HepG2 (cell line): ENCODE data around the gene ARL5B. TPM values are rescaled to one million over a fixed set of nuclear protein-coding genes. Genes with fewer than 3 reads are reported as not detected.
A peak's percentile ranks its signal among the peaks of the same experiment; 100 is the strongest.
"Not testable (repeated sequence)": the region's sequence is repeated elsewhere in the genome, so short reads cannot be mapped to it uniquely, and the experiment has no call there.

Experiments
- AHR ChIP-seq: IDR thresholded peaks from 2 replicates; pipeline ENCODE4 v1.6.1; 2018; ENCODE audit warnings: missing genetic modification reagents, missing compliant biosample characterization
- CREM ChIP-seq, 2 experiments: sonication (generic) in 1 of 2; formaldehyde crosslinking in 1 of 2; IDR thresholded peaks; 2 replicates each; pipeline versions ENCODE4 v1.4.0 to v1.6.1; 2016 to 2020; ENCODE audit warnings: antibody characterized with exemption in 1 of 2, mild to moderate bottlenecking in 1 of 2, missing genetic modification reagents in 1 of 2
- FOXJ3 ChIP-seq: sonication (generic); formaldehyde crosslinking; IDR thresholded peaks from 2 replicates; pipeline ENCODE4 v1.4.0; 2020; ENCODE audit warnings: missing genetic modification reagents, mild to moderate bottlenecking, borderline replicate concordance
- FOXP1 ChIP-seq, 2 experiments: fragments of 450-650 bp in 1 of 2; IDR thresholded peaks; 2 replicates each; pipeline ENCODE4 v1.6.1; 2017 to 2018; ENCODE audit warnings: antibody characterized with exemption in 1 of 2
- HIVEP1 ChIP-seq: sonication (generic); formaldehyde crosslinking; IDR thresholded peaks from 2 replicates; pipeline ENCODE4 v1.4.0; 2020; ENCODE audit warnings: mild to moderate bottlenecking, missing genetic modification reagents
- HNF4A ChIP-seq: sonication (generic); formaldehyde crosslinking; IDR thresholded peaks from 2 replicates; pipeline ENCODE4 v1.4.0; 2020; ENCODE audit warnings: missing genetic modification reagents
- KLF12 ChIP-seq: sonication (generic); formaldehyde crosslinking; IDR thresholded peaks from 2 replicates; pipeline ENCODE4 v1.4.0; 2020; ENCODE audit warnings: missing genetic modification reagents, borderline replicate concordance
- KMT2B ChIP-seq: IDR thresholded peaks from 2 replicates; pipeline ENCODE4 v1.6.1; 2016; ENCODE audit warnings: missing genetic modification reagents, missing compliant biosample characterization
- PHF5A ChIP-seq: IDR thresholded peaks from one replicate; pipeline ENCODE4 v1.6.1; 2018; ENCODE audit warnings: low read depth, missing genetic modification reagents; ENCODE audit not compliant: unreplicated experiment
- RXRA ChIP-seq: sonication (generic); formaldehyde crosslinking; IDR thresholded peaks from 2 replicates; pipeline ENCODE4 v1.5.1; 2020; ENCODE audit warnings: missing genetic modification reagents
- SALL1 ChIP-seq: sonication (generic); formaldehyde crosslinking; IDR thresholded peaks from 2 replicates; pipeline ENCODE4 v1.8.0; 2022; ENCODE audit warnings: mild to moderate bottlenecking, missing genetic modification reagents
- SAP130 ChIP-seq: IDR thresholded peaks from 2 replicates; pipeline ENCODE4 v1.6.1; 2016; ENCODE audit warnings: low read depth
- SOX5 ChIP-seq: IDR thresholded peaks from 2 replicates; pipeline ENCODE4 v1.6.1; 2016; ENCODE audit warnings: borderline replicate concordance
- TAF1 ChIP-seq: sonication (generic); formaldehyde crosslinking; IDR thresholded peaks from 2 replicates; pipeline ENCODE4 v1.4.0; 2020; ENCODE audit warnings: missing genetic modification reagents
- TBX2 ChIP-seq: sonication (generic); formaldehyde crosslinking; IDR thresholded peaks from 2 replicates; pipeline ENCODE4 v1.5.0; 2020; ENCODE audit warnings: missing genetic modification reagents, mild to moderate bottlenecking, borderline replicate concordance
- ZMYM4 ChIP-seq: sonication (generic); formaldehyde crosslinking; IDR thresholded peaks from 2 replicates; pipeline ENCODE4 v1.8.1; 2023; ENCODE audit warnings: mild to moderate bottlenecking, missing genetic modification reagents
- ZNF350 ChIP-seq: sonication (generic); formaldehyde crosslinking; IDR thresholded peaks from 2 replicates; pipeline ENCODE4 v1.4.0; 2020; ENCODE audit warnings: mild to moderate bottlenecking, low read depth, missing genetic modification reagents, borderline replicate concordance
- polyA plus RNA-seq, 8 experiments: library from polyadenylated mRNA; depleted of rRNA in 3 of 8; stranded (reverse) in 7 of 8; unstranded in 1 of 8; fragments of >200 nt; fragmentation: Illumina TruSeq in 4 of 8; extraction: Trizol in 4 of 8; gene quantifications; 2 replicates each; pipeline versions ENCODE4 v1.2.1 to v1.2.3, GENCODE V29; 2011 to 2016; ENCODE audit warnings: low read depth in 4 of 8, missing spikeins in 1 of 8, mixed read lengths in 1 of 8; ENCODE audit not compliant: insufficient read depth in 1 of 8
- total RNA-seq, 5 experiments: library from RNA; depleted of rRNA; stranded (reverse); fragments of >200 nt; fragmentation: Illumina TruSeq; extraction: Trizol; gene quantifications; 2 replicates each; pipeline ENCODE4 v1.2.3, GENCODE V29; 2016; ENCODE audit warnings: low read depth in 1 of 5
- TF ChIP-seq, protein P1 (sequence below): sonication (generic); formaldehyde crosslinking; IDR thresholded peaks from 2 replicates; pipeline ENCODE4 v1.4.0; 2020; ENCODE audit warnings: missing genetic modification reagents
- TF ChIP-seq, protein P2 (sequence below): sonication (generic); formaldehyde crosslinking; IDR thresholded peaks from 2 replicates; pipeline ENCODE4 v1.5.1; 2020; ENCODE audit warnings: mild to moderate bottlenecking, moderate library complexity, missing genetic modification reagents
- TF ChIP-seq, protein P3 (sequence below): sonication (generic); formaldehyde crosslinking; IDR thresholded peaks from 2 replicates; pipeline ENCODE4 v1.4.0; 2020; ENCODE audit warnings: missing genetic modification reagents, borderline replicate concordance

The ARL5B gene
- total and polyA plus RNA-seq, 2 of the 13 experiments (the other 11 are each of a cell fraction or from before 2014, with no cell fraction given), result 26.6 to 32.7 TPM

- TF ChIP-seq FOXJ3 (CRISPR knock-in tag) (peak; percentile 14; the same call in 1 of the 2 replicates), HNF4A (CRISPR knock-in tag) (peak; percentile 16; the same call in 1 of the 2 replicates), SALL1 (CRISPR knock-in tag) (peak; percentile 81), AHR (CRISPR knock-in tag) (peak; percentile 74; the same call in 1 of the 2 replicates), TBX2 (peak; percentile 47; the same call in 1 of the 2 replicates), PHF5A (CRISPR knock-in tag) (peak; percentile 28), RXRA (peak; percentile 50; the same call in 1 of the 2 replicates), ZNF350 (CRISPR knock-in tag) (peak; percentile 58; the same call in 1 of the 2 replicates), CREM (IDR thresholded peaks at IDR 0.05) (0 out of 2 replicates have a peak, but pooled peaks have one; percentile 23), SAP130 (CRISPR knock-in tag) (peak; percentile 56), FOXP1 (CRISPR knock-in tag; IDR thresholded peaks at IDR 0.05) (peak; percentile 52; the same call in 1 of the 2 replicates), HIVEP1 (CRISPR knock-in tag) (0 out of 2 replicates have a peak, but pooled peaks have one; percentile 43), SOX5 (CRISPR knock-in tag) (peak; percentile 47; the same call in 1 of the 2 replicates), KLF12 (CRISPR knock-in tag) (peak; percentile 43; the same call in 1 of the 2 replicates), KMT2B (0 out of 2 replicates have a peak, but pooled peaks have one; percentile 33), ZMYM4 (CRISPR knock-in tag) (peak; percentile 51; the same call in 1 of the 2 replicates), TAF1 (CRISPR knock-in tag) (peak; percentile 21; the same call in 1 of the 2 replicates)
- TF ChIP-seq, protein P1, sequence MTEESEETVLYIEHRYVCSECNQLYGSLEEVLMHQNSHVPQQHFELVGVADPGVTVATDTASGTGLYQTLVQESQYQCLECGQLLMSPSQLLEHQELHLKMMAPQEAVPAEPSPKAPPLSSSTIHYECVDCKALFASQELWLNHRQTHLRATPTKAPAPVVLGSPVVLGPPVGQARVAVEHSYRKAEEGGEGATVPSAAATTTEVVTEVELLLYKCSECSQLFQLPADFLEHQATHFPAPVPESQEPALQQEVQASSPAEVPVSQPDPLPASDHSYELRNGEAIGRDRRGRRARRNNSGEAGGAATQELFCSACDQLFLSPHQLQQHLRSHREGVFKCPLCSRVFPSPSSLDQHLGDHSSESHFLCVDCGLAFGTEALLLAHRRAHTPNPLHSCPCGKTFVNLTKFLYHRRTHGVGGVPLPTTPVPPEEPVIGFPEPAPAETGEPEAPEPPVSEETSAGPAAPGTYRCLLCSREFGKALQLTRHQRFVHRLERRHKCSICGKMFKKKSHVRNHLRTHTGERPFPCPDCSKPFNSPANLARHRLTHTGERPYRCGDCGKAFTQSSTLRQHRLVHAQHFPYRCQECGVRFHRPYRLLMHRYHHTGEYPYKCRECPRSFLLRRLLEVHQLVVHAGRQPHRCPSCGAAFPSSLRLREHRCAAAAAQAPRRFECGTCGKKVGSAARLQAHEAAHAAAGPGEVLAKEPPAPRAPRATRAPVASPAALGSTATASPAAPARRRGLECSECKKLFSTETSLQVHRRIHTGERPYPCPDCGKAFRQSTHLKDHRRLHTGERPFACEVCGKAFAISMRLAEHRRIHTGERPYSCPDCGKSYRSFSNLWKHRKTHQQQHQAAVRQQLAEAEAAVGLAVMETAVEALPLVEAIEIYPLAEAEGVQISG (CRISPR knock-in tag), result 0 out of 2 replicates have a peak, but pooled peaks have one; percentile 54
- TF ChIP-seq, protein P2, sequence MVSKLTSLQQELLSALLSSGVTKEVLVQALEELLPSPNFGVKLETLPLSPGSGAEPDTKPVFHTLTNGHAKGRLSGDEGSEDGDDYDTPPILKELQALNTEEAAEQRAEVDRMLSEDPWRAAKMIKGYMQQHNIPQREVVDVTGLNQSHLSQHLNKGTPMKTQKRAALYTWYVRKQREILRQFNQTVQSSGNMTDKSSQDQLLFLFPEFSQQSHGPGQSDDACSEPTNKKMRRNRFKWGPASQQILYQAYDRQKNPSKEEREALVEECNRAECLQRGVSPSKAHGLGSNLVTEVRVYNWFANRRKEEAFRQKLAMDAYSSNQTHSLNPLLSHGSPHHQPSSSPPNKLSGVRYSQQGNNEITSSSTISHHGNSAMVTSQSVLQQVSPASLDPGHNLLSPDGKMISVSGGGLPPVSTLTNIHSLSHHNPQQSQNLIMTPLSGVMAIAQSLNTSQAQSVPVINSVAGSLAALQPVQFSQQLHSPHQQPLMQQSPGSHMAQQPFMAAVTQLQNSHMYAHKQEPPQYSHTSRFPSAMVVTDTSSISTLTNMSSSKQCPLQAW (CRISPR knock-in tag), result peak; percentile 39; the same call in 1 of the 2 replicates
- TF ChIP-seq CREM (CRISPR knock-in tag; IDR thresholded peaks at IDR 0.05); FOXP1 (IDR thresholded peaks at IDR 0.05): not testable (repeated sequence)
- TF ChIP-seq, protein P3, sequence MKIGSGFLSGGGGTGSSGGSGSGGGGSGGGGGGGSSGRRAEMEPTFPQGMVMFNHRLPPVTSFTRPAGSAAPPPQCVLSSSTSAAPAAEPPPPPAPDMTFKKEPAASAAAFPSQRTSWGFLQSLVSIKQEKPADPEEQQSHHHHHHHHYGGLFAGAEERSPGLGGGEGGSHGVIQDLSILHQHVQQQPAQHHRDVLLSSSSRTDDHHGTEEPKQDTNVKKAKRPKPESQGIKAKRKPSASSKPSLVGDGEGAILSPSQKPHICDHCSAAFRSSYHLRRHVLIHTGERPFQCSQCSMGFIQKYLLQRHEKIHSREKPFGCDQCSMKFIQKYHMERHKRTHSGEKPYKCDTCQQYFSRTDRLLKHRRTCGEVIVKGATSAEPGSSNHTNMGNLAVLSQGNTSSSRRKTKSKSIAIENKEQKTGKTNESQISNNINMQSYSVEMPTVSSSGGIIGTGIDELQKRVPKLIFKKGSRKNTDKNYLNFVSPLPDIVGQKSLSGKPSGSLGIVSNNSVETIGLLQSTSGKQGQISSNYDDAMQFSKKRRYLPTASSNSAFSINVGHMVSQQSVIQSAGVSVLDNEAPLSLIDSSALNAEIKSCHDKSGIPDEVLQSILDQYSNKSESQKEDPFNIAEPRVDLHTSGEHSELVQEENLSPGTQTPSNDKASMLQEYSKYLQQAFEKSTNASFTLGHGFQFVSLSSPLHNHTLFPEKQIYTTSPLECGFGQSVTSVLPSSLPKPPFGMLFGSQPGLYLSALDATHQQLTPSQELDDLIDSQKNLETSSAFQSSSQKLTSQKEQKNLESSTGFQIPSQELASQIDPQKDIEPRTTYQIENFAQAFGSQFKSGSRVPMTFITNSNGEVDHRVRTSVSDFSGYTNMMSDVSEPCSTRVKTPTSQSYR, result peak; percentile 97
These were observed 31.7 kb upstream of the ARL5B start (continued) for GRCh38 chr10:18627452-18628018.
